K562 (cell line): ENCODE data around the gene ZMYND8.

ENCODE experiments used
- ATF3 ChIP-seq, 2 experiments: fragments of 450-650 bp in 1 of 2; sonication (generic) in 1 of 2; formaldehyde crosslinking in 1 of 2; IDR thresholded peaks in 1 of 2; conservative IDR thresholded peaks in 1 of 2; 2 replicates each; pipeline versions ENCODE4 v1.6.1 to v1.8.1; 2016 to 2023; ENCODE audit warnings: mild to moderate bottlenecking in 2 of 2, moderate library complexity in 2 of 2, inconsistent platforms in 1 of 2, missing genetic modification reagents in 1 of 2
- CTCF ChIP-seq, 3 experiments: IDR thresholded peaks in 2 of 3; conservative IDR thresholded peaks in 1 of 3; 2 replicates each; pipeline ENCODE4 v1.5.1; 2011 to 2012; ENCODE audit warnings: low read length in 3 of 3, mild to moderate bottlenecking in 3 of 3, control low read depth in 2 of 3, improper control_type of control experiment in 1 of 3, inconsistent platforms in 1 of 3, low read depth in 1 of 3, mixed read lengths in 1 of 3, moderate library complexity in 1 of 3; ENCODE audit not compliant: insufficient read depth in 2 of 3
- GTF2F1 ChIP-seq: IDR thresholded peaks from 2 replicates; pipeline ENCODE4 v1.6.1; 2011; ENCODE audit warnings: low read depth, low read length, improper control_type of control experiment
- HMGXB4 ChIP-seq: sonication (generic); formaldehyde crosslinking; IDR thresholded peaks from 2 replicates; pipeline ENCODE4 v1.8.1; 2023; ENCODE audit warnings: mild to moderate bottlenecking, missing genetic modification reagents
- HNRNPLL ChIP-seq: fragments of 200-400 bp; formaldehyde crosslinking; IDR thresholded peaks from 2 replicates; pipeline ENCODE4 v1.6.1; 2017; ENCODE audit warnings: low read length, low read depth, mild to moderate bottlenecking; ENCODE audit not compliant: poor library complexity, severe bottlenecking
- MAZ ChIP-seq, 2 experiments: fragments of 450-650 bp in 1 of 2; sonication (generic) in 1 of 2; formaldehyde crosslinking; IDR thresholded peaks in 1 of 2; conservative IDR thresholded peaks in 1 of 2; 2 replicates each; pipeline versions ENCODE4 v1.4.0 to v1.5.0; 2020; ENCODE audit warnings: mild to moderate bottlenecking in 1 of 2, missing genetic modification reagents in 1 of 2
- PRDM10 ChIP-seq: fragments of 450-650 bp; IDR thresholded peaks from 2 replicates; pipeline ENCODE4 v1.6.1; 2018; ENCODE audit not compliant: partially characterized antibody

GRCh38 chr20:47253872-47254271, 102.6 kb downstream of the ZMYND8 start:
- no peak for TF ChIP-seq ATF3 (IDR thresholded peaks at IDR 0.05)
- TF ChIP-seq ATF3 (CRISPR knock-in tag; conservative IDR thresholded peaks at IDR 0.05), result no peak
- TF ChIP-seq MAZ (CRISPR knock-in tag; conservative IDR thresholded peaks at IDR 0.05 in 1 of 2, IDR thresholded peaks at IDR 0.05 in 1 of 2), result no peak
- TF ChIP-seq CTCF (IDR thresholded peaks at IDR 0.05 in 2 of 3, conservative IDR thresholded peaks at IDR 0.05 in 1 of 3; ENCODE audit: insufficient read depth in 2 of 3, low read depth in 1 of 3, low read length in 3 of 3), result no peak
- TF ChIP-seq HMGXB4 (CRISPR knock-in tag), result no peak
- no peak for TF ChIP-seq PRDM10
- TF ChIP-seq HNRNPLL, result no peak
- no peak for TF ChIP-seq GTF2F1
